ENCODE results near the gene SCLY.

SCLY gene

DNA sequence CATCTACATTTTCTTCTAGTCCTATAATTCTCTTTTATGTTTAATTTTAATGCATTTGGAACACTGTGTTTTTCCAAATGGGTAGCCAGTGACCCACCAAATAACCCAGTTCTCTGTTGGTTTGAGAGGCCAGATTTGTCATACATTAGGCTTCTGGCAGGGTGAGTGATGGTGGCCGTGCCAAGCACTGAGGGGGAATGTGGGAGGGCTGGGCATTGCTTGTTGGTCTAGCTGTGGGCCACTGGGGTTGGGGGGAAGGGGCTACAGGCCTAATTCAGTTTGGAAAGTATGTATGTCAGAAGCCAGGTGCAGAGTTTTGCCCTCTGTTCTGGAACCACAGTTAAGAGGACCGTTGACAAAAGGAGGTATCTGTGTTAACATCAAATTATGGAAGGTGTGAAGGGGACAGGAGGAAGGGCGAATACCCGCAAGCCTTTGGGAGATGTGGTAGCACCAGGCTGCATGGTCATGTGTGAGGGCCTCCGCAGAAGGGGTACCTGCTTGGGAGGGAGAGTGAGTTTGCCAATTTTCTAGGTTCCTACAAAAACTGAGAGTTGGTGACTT, 38.1 kb upstream of the SCLY start:
- DNase-seq (ENCODE audit: low read depth), result no peak
- H3K4me3 ChIP-seq (ENCODE audit: low read length), result no peak overlapping the region
- TF ChIP-seq, protein P1, sequence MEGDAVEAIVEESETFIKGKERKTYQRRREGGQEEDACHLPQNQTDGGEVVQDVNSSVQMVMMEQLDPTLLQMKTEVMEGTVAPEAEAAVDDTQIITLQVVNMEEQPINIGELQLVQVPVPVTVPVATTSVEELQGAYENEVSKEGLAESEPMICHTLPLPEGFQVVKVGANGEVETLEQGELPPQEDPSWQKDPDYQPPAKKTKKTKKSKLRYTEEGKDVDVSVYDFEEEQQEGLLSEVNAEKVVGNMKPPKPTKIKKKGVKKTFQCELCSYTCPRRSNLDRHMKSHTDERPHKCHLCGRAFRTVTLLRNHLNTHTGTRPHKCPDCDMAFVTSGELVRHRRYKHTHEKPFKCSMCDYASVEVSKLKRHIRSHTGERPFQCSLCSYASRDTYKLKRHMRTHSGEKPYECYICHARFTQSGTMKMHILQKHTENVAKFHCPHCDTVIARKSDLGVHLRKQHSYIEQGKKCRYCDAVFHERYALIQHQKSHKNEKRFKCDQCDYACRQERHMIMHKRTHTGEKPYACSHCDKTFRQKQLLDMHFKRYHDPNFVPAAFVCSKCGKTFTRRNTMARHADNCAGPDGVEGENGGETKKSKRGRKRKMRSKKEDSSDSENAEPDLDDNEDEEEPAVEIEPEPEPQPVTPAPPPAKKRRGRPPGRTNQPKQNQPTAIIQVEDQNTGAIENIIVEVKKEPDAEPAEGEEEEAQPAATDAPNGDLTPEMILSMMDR (IDR thresholded peaks at IDR 0.05; ENCODE audit: insufficient read depth, low read depth, low read length, missing control alignments), result no peak

DNA sequence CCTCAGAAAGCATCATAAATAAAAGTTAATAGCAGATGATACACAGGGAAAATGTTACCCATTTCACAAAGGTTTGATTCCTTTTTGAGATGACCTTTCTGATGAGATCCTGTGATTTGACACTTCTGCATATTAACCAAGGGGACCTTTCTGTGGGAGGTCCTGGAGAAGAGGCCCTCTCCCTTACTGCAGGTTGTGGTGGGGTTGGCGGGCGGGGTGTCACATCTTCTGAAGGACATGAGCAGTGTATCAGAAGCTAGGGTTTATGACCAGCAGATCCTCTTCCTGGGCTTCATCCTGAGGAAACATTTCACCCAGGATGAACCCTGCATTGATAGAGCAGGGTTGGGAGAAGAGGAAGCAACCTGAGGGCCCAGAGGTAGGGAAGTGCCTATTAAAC, 37.2 kb upstream of the SCLY start:
- TF ChIP-seq, protein P1 (IDR thresholded peaks at IDR 0.05; ENCODE audit: insufficient read depth, low read depth, low read length, missing control alignments), result no peak
- no peak overlapping the region for H3K4me3 ChIP-seq (ENCODE audit: low read length)
- DNase-seq (ENCODE audit: low read depth), result no peak

DNA sequence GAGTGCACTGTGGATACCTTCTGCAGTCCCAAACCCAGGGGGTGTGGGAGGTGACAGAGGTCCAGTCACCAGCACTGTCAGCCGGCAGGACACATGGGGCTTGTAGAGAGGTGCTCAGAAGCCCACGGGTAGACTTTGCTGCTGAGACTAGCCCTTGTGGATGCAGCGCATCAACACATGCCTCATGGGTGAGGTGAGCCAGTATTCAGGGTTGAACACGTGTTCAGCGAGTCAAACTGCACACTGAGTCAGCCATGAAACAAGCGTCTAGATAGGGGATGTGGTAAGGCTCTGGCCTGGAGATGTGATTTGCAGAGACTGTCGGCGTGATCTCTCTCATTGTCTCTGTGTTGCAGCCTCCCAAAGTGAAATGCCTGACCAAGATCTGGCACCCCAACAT, 35.8 kb upstream of the SCLY start:
- H3K4me3 ChIP-seq (ENCODE audit: low read length), result no peak overlapping the region
- peak; percentile 93 for DNase-seq (ENCODE audit: low read depth)
- TF ChIP-seq, protein P1 (IDR thresholded peaks at IDR 0.05; ENCODE audit: insufficient read depth, low read depth, low read length, missing control alignments), result peak; percentile 11

DNA sequence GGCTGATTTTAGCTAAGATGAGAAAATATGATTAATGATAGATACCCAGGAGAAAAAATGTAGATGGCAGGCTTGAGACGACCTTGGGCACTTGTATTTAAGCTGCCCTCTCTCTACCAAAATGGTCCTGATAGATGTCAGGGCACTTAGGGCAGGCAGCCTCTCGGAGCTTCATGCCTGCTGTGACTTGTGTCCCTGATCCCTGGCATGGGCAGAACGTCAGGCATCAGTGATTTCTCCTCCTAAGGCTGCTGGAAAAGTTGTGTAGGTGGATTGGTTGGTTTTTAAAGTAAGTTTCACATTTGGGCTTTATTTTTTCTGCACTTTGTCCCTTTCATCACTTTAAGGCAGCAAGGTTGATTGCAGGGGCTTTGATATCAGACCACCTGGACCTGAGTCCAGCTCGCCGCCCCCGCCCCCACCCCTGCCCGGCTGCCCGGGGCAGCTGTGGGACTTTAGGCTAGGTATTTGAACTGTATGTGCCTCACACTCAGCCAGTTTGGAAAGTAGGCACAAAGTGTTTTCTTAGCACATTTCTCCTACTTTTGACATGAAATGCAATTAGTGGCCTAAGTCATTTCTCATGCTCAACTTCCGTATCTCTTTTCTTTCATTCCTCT, 35.0 kb upstream of the SCLY start:
- TF ChIP-seq, protein P1 (IDR thresholded peaks at IDR 0.05; ENCODE audit: insufficient read depth, low read depth, low read length, missing control alignments), result no peak
- no peak for DNase-seq (ENCODE audit: low read depth)
- no peak overlapping the region for H3K4me3 ChIP-seq (ENCODE audit: low read length)

DNA sequence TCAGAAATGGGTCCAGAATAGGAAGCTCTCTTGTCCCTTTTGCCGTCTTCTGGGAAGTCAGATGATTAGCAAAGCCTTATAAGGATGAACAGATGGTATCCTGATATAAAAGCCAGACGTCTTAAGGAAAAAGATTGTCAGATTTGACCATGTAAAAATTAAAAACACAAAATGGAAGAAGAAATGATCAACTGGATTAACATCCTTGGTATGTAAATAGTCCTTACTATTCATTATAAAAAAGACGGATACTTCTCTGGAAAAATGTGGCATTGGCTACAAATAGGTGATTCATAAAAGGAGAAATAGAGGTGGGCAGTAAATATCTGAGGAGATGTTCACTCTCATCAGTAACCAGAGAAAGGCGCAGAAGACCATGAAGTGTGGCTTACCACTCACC, 33.7 kb upstream of the SCLY start:
- TF ChIP-seq, protein P1 (IDR thresholded peaks at IDR 0.05; ENCODE audit: insufficient read depth, low read depth, low read length, missing control alignments), result no peak
- no peak for DNase-seq (ENCODE audit: low read depth)
- no peak overlapping the region for H3K4me3 ChIP-seq (ENCODE audit: low read length)

DNA sequence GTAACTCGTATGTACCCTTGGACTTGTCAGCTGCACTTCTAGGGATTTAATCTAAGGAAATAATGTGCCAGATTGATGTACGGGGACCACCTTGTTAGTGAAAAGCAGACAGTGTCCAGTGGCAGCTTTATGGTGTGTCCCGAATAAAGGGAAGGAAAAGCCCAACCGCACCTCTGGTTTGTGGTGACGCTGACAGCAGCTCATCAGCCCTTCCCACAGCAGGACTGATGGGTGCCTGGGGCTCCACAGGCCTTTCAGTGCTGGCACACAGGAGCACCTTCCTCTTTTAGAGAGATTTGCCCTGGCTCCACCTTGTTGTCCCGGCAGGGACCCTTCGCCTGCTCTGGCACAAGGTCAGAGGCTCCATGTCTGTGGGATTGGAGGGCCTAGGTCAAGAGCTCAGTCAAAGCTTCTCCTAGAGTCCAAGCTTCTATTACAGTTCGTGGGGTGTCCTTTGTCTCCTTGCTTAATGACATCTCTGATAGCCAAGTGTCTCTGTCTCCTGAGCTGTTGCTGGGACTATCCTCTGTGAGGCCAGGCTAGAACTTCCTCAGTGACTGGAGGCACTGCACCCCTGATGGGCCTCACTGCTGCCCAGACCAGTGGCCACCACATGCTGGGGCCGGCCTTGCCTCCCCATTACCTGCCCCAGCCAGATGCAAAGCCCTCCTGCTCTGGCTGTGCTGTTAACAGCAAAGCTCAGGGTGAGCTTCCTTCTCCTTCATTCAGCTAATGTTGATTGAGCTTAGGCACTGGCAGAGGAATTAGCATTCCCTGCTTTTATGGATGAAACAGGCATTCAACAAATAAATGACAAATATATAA, 33.0 kb upstream of the SCLY start:
- no peak overlapping the region for H3K4me3 ChIP-seq (ENCODE audit: low read length)
- TF ChIP-seq, protein P1 (IDR thresholded peaks at IDR 0.05; ENCODE audit: insufficient read depth, low read depth, low read length, missing control alignments), result no peak
- no peak for DNase-seq (ENCODE audit: low read depth)

Measured in epithelial cell of esophagus (primary cell).